Measurements from ENCODE around the gene GGCT. TPM values are rescaled to one million over a fixed set of nuclear protein-coding genes. Genes with fewer than 3 reads are reported as not detected.
A peak's percentile ranks its signal among the peaks of the same experiment; 100 is the strongest.

Gene GGCT
- total RNA-seq, 2 donors from 2014 or later = 11.8 to 24.6 TPM

GRCh38 chr7:30473903-30474302 is 30.7 kb downstream of the GGCT start:
- Histone ChIP-seq H3K4me3 (no peak overlapping the region), H3K36me3 (no peaks in the 10 kb centered on the region), H3K4me1 (ENCODE audit: control insufficient read depth in 1 of 2, low read depth in 2 of 2) (peaks cover 51 to 92% of the 10 kb centered on the region in 2 donors), H3K27me3 (replicated peaks; ENCODE audit: insufficient read depth) (no peaks in the 10 kb centered on the region), H3K9me3 (no peaks in the 10 kb centered on the region), H3K27ac (peak overlapping the region; percentile 58 to 67)
- ATAC-seq (ENCODE audit: insufficient number of reproducible peaks, low FRiP score, low read depth) = no peak
- TF ChIP-seq CTCF (IDR thresholded peaks at IDR 0.05) = no peak
- no peak for DNase-seq (ENCODE audit: low spot score)

GRCh38 chr7:30472784-30473775 is 31.5 kb downstream of the GGCT start:
- peaks cover 59 to 99% of the 10 kb centered on the region in 2 donors for H3K4me1 ChIP-seq (ENCODE audit: control insufficient read depth in 1 of 2, low read depth in 2 of 2)
- H3K27ac ChIP-seq = peak overlapping the region; percentile 58 to 67
- no peak for ATAC-seq (ENCODE audit: insufficient number of reproducible peaks, low FRiP score, low read depth)
- no peaks in the 10 kb centered on the region for H3K36me3 ChIP-seq
- no peaks in the 10 kb centered on the region for H3K9me3 ChIP-seq
- DNase-seq (ENCODE audit: low spot score) = no peak
- no peak for TF ChIP-seq CTCF (IDR thresholded peaks at IDR 0.05)
- no peak overlapping the region for H3K4me3 ChIP-seq
- no peaks in the 10 kb centered on the region for H3K27me3 ChIP-seq (replicated peaks; ENCODE audit: insufficient read depth)

GRCh38 chr7:30472081-30472783 is 32.4 kb downstream of the GGCT start:
- TF ChIP-seq CTCF (IDR thresholded peaks at IDR 0.05) = no peak
- DNase-seq (ENCODE audit: low spot score) (no peak), ATAC-seq (ENCODE audit: insufficient number of reproducible peaks, low FRiP score, low read depth) (no peak)
- Histone ChIP-seq H3K27ac (peak overlapping the region; percentile 39 to 67), H3K4me3 (no peak overlapping the region), H3K27me3 (replicated peaks; ENCODE audit: insufficient read depth) (no peaks in the 10 kb centered on the region), H3K9me3 (no peaks in the 10 kb centered on the region), H3K4me1 (ENCODE audit: control insufficient read depth in 1 of 2, low read depth in 2 of 2) (peaks cover 58 to 96% of the 10 kb centered on the region in 2 donors), H3K36me3 (no peaks in the 10 kb centered on the region)

- Histone ChIP-seq H3K4me3 (no peak overlapping the region), H3K4me1 (ENCODE audit: control insufficient read depth in 1 of 2, low read depth in 2 of 2) (peaks cover 55 to 88% of the 10 kb centered on the region in 2 donors), H3K36me3 (no peaks in the 10 kb centered on the region), H3K27ac (peak overlapping the region; percentile 39 to 67), H3K27me3 (replicated peaks; ENCODE audit: insufficient read depth) (no peaks in the 10 kb centered on the region), H3K9me3 (no peaks in the 10 kb centered on the region)
- DNase-seq (ENCODE audit: low spot score) (no peak), ATAC-seq (ENCODE audit: insufficient number of reproducible peaks, low FRiP score, low read depth) (no peak)
- TF ChIP-seq CTCF (IDR thresholded peaks at IDR 0.05) = no peak
Observed at GRCh38 chr7:30471205-30471604, 33.4 kb downstream of the GGCT start.

GRCh38 chr7:30470771-30471170 is 33.9 kb downstream of the GGCT start:
- H3K27me3 ChIP-seq (replicated peaks; ENCODE audit: insufficient read depth) = no peaks in the 10 kb centered on the region
- H3K4me1 ChIP-seq (ENCODE audit: control insufficient read depth in 1 of 2, low read depth in 2 of 2) = peaks cover 55 to 88% of the 10 kb centered on the region in 2 donors
- DNase-seq (ENCODE audit: low spot score) = peak; percentile 32
- ATAC-seq (ENCODE audit: insufficient number of reproducible peaks, low FRiP score, low read depth) = no peak
- no peaks in the 10 kb centered on the region for H3K9me3 ChIP-seq
- peak overlapping the region; percentile 39 to 67 for H3K27ac ChIP-seq
- H3K4me3 ChIP-seq = peak overlapping the region; percentile 35
- TF ChIP-seq CTCF (IDR thresholded peaks at IDR 0.05) = no peak
- no peaks in the 10 kb centered on the region for H3K36me3 ChIP-seq
